PFSK-1 (cell line): ENCODE data around the gene ITLN1.

Experiments
- FOXP2 ChIP-seq: optimal IDR thresholded peaks from 2 replicates; pipeline ENCODE3; 2011; ENCODE audit warnings: borderline replicate concordance, control low read depth, inconsistent platforms; ENCODE audit not compliant: insufficient read depth; ENCODE audit errors: extremely low read length, extremely low read depth
- POLR2AphosphoS5 ChIP-seq: IDR thresholded peaks from 2 replicates; pipeline ENCODE4 v1.6.1; 2012; ENCODE audit warnings: low read depth, mild to moderate bottlenecking, control low read depth, low read length, moderate library complexity
- SIN3A ChIP-seq: IDR thresholded peaks from 2 replicates; pipeline ENCODE4 v1.6.1; 2012; ENCODE audit warnings: mild to moderate bottlenecking, low read length, moderate library complexity, borderline replicate concordance; ENCODE audit not compliant: insufficient read depth
- TAF1 ChIP-seq: IDR thresholded peaks from 2 replicates; pipeline ENCODE4 v1.6.1; 2012; ENCODE audit warnings: low read length, control low read depth, borderline replicate concordance; ENCODE audit not compliant: insufficient read depth

DNA sequence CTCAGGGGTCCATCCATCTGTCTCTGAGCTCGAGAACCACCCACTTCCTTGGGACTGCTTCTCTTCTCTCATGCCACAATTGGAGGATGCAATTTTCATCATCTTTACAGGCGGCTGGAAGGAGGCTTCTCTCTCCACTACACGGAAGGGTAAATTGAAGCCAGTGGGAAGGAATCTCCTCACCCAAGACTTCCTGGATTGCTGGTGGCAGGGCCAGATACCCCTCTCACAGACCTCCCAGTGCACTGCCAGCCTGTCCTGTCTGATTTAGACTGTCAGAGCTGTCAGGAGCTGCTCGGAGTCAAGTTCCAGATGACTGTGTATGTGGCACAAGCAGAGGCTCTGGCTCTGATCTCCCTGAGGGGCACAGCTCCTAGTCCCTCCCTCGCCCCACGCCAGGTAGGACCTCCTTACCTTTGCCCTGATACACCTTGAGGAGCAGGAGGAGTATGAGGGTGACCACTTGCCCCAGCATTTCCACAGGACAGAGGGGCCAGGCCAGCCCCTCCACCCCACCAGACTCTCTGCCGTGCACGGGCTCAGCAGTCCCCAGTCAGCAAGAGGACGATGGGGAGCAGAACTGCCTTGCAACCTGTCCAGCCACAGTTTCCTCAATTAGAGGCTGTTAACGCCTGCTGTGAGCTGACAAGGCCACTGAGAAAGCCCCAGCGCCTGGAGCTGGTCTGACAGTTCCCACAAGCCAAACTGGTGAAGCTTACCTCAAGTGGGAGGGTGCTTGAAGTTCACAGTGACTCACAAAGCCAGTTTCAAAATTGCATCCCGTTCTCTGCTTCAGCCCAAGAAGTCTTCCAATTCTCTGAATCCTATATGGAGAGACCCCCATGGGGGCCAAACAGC, 22.5 kb downstream of the ITLN1 start, which contains the start of gene CD244:
- TF ChIP-seq TAF1, result no peak
- no peak for TF ChIP-seq POLR2AphosphoS5
- no peak for TF ChIP-seq SIN3A
- no peak for TF ChIP-seq FOXP2
